Measurements from ENCODE around the gene OR4K1. TPM values are rescaled to one million over a fixed set of nuclear protein-coding genes. Genes with fewer than 3 reads are reported as not detected.
"Not testable (repeated sequence)": the region's sequence is repeated elsewhere in the genome, so short reads cannot be mapped to it uniquely, and the experiment has no call there.

OR4K1 gene
- total RNA-seq, 6 experiments from 2014 or later = not detected

DNA sequence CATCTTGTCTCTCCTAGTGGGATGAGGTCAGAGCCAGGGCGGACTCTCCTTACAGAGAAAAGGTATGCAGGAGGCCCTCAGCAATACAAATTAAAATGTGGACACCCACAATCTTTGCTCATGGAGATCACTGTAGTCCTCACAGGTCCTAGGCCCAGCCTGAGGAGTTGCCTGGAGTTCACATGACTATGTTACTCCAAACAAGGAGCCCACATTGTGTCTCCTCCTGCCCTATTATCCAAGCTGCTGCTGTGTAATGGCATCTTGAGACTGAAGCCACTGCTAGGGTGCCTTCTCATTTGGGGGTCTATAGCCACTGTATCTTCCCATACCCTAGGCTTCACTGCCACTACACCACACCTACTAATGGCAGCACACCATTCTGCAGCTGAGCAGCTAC, 11.0 kb downstream of the OR4K1 start:
- Histone ChIP-seq H3K4me3 (no peak overlapping the region), H3K9me3 (no peaks in the 10 kb centered on the region), H3K4me1 (no peaks in the 10 kb centered on the region), H3K27ac (no peak overlapping the region), H3K36me3 (no peaks in the 10 kb centered on the region), H3K27me3 (no peaks in the 10 kb centered on the region)
- intact Hi-C loops (cut with DNase I) = no loop called here
- ATAC-seq (peak in 2 of 4 donors; percentile 23 to 34), DNase-seq (no peak)
- WGBS (ENCODE audit: insufficient coverage, low coverage, low lambda C conversion rate, missing lambda C conversion rate) = 83% methylated on average over 1 of the region's 1 CpG
- TF ChIP-seq POLR2A (IDR thresholded peaks at IDR 0.05) = no peak
- TF ChIP-seq, protein P1, sequence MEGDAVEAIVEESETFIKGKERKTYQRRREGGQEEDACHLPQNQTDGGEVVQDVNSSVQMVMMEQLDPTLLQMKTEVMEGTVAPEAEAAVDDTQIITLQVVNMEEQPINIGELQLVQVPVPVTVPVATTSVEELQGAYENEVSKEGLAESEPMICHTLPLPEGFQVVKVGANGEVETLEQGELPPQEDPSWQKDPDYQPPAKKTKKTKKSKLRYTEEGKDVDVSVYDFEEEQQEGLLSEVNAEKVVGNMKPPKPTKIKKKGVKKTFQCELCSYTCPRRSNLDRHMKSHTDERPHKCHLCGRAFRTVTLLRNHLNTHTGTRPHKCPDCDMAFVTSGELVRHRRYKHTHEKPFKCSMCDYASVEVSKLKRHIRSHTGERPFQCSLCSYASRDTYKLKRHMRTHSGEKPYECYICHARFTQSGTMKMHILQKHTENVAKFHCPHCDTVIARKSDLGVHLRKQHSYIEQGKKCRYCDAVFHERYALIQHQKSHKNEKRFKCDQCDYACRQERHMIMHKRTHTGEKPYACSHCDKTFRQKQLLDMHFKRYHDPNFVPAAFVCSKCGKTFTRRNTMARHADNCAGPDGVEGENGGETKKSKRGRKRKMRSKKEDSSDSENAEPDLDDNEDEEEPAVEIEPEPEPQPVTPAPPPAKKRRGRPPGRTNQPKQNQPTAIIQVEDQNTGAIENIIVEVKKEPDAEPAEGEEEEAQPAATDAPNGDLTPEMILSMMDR (IDR thresholded peaks at IDR 0.05) = no peak

DNA sequence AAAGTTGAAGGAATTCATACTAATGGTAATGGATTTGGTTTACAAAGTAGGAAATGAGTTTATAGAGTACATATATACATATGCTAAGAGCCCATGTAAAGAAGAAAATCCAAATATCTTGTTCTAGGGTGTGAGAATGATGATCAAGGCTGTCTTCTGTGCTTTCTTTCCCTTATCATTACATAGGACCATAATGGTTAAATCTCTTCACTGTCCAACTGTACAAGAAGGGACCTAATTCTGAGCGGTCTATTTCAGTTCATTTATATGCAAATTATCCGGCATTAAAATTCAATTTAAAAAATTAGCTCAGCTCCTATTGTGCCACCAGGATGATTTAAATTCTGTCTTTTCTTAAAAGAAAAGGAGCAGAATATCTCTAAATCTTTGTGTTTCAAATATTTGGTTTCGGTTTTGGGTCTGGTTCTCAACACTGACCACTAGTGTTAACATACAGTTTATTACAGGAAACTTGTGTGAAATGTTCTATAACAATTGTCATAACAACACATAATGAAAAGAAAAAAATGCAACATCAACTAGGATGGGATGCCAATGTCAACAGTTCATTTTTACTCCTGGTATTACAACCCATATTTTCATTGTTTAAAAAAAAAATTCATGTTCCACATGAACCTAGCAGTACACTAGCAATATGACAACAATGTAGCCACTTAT, 16.8 kb downstream of the OR4K1 start:
- peak in 1 of 4 donors; percentile 22 for ATAC-seq
- H3K4me1 ChIP-seq = no peaks in the 10 kb centered on the region
- no peaks in the 10 kb centered on the region for H3K36me3 ChIP-seq
- no peak for TF ChIP-seq POLR2A (IDR thresholded peaks at IDR 0.05)
- TF ChIP-seq, protein P1 (IDR thresholded peaks at IDR 0.05) = no peak
- no peak overlapping the region for H3K4me3 ChIP-seq
- WGBS (ENCODE audit: insufficient coverage, low coverage, low lambda C conversion rate, missing lambda C conversion rate) = 54% methylated on average over 3 of the region's 3 CpGs
- no peak for DNase-seq
- H3K27me3 ChIP-seq = no peaks in the 10 kb centered on the region
- intact Hi-C loops (cut with DNase I) = no loop called here
- no peak overlapping the region for H3K27ac ChIP-seq
- H3K9me3 ChIP-seq = no peaks in the 10 kb centered on the region

GRCh38 chr14:19949218-19949617, 18.5 kb downstream of the OR4K1 start:
- Histone ChIP-seq H3K4me3 (no peak overlapping the region), H3K27ac (no peak overlapping the region), H3K36me3 (no peaks in the 10 kb centered on the region), H3K27me3 (no peaks in the 10 kb centered on the region), H3K9me3 (no peaks in the 10 kb centered on the region), H3K4me1 (no peaks in the 10 kb centered on the region)
- intact Hi-C loops (cut with DNase I) = no loop called here
- DNase-seq (no peak), ATAC-seq (no peak)
- WGBS (ENCODE audit: insufficient coverage, low coverage, low lambda C conversion rate, missing lambda C conversion rate) = 39% methylated on average over 2 of the region's 2 CpGs
- TF ChIP-seq, protein P1 (IDR thresholded peaks at IDR 0.05) = no peak

- H3K4me3 ChIP-seq; H3K36me3 ChIP-seq; ATAC-seq; H3K4me1 ChIP-seq; intact Hi-C loops (cut with DNase I); H3K27ac ChIP-seq; H3K27me3 ChIP-seq; H3K9me3 ChIP-seq; DNase-seq: not testable (repeated sequence)
- 60% methylated on average over 2 of the region's 2 CpGs for WGBS (ENCODE audit: insufficient coverage, low coverage, low lambda C conversion rate, missing lambda C conversion rate)
These were observed 39.0 kb downstream of the OR4K1 start for GRCh38 chr14:19969735-19970134.

- no peak for ATAC-seq
- Histone ChIP-seq H3K36me3 (no peaks in the 10 kb centered on the region), H3K4me3 (no peak overlapping the region), H3K4me1 (no peaks in the 10 kb centered on the region), H3K27ac (no peak overlapping the region), H3K27me3 (no peaks in the 10 kb centered on the region), H3K9me3 (no peaks in the 10 kb centered on the region)
- TF ChIP-seq, protein P1 (IDR thresholded peaks at IDR 0.05) = no peak
- TF ChIP-seq POLR2A (IDR thresholded peaks at IDR 0.05) = no peak
- 24% methylated on average over 1 of the region's 1 CpG for WGBS (ENCODE audit: insufficient coverage, low coverage, low lambda C conversion rate, missing lambda C conversion rate)
- intact Hi-C loops (cut with DNase I) = no loop called here
- DNase-seq = no peak
These were observed 44.1 kb downstream of the OR4K1 start for GRCh38 chr14:19974844-19975243.

Data from right lobe of liver (tissue), 6 donors.